ENCODE data around the gene MAD1L1.

Gene MAD1L1

DNA sequence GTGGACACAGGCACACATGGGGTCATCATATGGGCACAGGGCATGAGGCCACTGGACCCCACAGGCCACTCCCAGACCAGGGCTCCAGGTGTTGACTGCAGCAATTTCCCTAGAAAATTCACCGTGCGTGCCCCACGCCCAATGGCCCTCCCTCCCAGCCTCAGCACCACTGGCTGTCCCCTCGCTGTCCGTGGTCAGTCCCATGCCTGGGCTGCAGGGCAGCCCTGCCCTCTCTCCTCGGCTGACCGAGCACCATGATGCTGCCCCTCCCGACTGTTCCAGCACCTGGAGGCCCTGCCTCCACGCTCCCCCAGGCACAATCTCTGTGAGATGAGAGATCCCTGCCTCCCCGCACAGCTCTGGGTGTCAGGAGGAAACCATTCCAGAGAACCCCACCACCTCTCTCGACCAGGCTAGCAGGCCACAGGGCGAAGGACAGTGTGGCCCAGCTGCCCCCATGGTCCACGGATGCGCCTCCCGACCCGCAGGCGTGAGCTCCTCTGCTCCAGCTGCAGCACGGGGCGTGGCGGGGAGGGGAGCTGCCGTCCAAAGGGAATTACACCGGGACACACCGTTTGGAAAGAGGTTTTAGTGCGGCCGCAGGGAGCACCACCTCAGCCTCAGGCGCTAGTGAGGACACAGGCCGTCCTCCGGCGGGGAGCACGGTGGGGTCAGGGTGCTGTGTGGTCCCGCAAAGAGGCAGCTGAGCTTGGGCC lies 21.8 kb upstream of the MAD1L1 start:
- H3K36me3 ChIP-seq (ENCODE audit: control insufficient read depth in 4 of 4, insufficient read depth in 4 of 4, low read length in 3 of 4): peaks cover 3 to 68% (median 11%) of the 10 kb centered on the region in 4 experiments
- ChIA-PET CTCF (interaction anchor here (1.1 to 1.3 kb wide), 2 partner anchors 13 to 16 kb away, joined by 3 read pairs; no protein-coding TSS in a partner anchor), POLR2A (no interaction called here)
- no peaks in the 10 kb centered on the region for H3K9me3 ChIP-seq (ENCODE audit: control extremely low read depth in 1 of 5, control insufficient read depth in 4 of 5, insufficient read depth in 2 of 5, low read depth in 1 of 5, low read length in 4 of 5)
- 97% methylated on average over 31 of the region's 31 CpGs for WGBS (ENCODE audit: insufficient coverage)
- no peaks in the 10 kb centered on the region for H3K27me3 ChIP-seq (replicated peaks in 2 of 5; ENCODE audit: control insufficient read depth in 4 of 5, insufficient read depth in 5 of 5, low read length in 4 of 5)
- no peak overlapping the region for H3K27ac ChIP-seq (ENCODE audit: insufficient read depth in 1 of 2, low read depth in 1 of 2, low read length in 2 of 2, poor library complexity in 1 of 2, severe bottlenecking in 2 of 2)
- H3K4me1 ChIP-seq (ENCODE audit: control extremely low read depth in 1 of 4, control insufficient read depth in 4 of 4, insufficient read depth in 4 of 4, low read length in 3 of 4): peaks cover 0 to 28% (median 18%) of the 10 kb centered on the region in 4 experiments
- no peak for DNase-seq
- no peak overlapping the region for H3K4me3 ChIP-seq (ENCODE audit: control insufficient read depth in 1 of 7, extremely low read depth in 1 of 7, insufficient read depth in 4 of 7, low read depth in 2 of 7, low read length in 6 of 7)

DNA sequence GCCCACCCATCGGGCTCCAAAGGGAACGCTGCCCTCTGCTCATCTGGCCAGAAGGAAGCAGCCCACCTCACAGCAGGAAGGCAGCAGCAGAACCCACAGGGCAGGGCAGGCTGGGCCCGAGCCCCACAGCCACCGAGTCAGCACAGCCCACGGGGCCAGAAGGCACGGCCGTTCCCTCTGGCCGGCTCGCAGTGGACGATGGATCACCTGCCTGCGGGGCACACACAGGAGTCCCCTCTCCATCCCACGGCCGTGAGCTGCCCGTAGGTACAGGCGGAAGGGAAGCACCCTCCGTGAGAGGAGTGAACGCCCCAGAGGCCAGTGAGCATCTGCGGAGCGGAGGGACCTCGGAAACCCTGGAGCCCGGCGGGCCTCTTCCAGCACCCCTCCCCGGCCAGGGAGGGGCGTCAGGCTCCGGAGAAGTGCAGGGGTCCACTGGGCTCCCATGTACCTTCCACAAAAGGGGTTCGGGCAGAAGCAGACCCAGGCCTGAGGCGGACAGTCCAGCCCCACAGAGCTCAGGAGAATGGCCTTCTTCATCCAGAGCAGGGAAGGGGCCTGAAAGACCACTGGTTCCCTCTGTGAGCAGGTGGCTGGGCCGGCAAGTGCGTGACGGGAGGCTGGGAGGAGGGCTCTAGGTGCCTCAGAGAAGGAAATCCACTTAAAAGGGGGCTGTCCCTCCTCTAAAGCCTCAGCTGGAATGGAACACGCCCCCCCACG lies 20.9 kb upstream of the MAD1L1 start:
- CTCF ChIA-PET: interaction anchor here (1.3 kb wide), 1 partner anchor 12 kb away, joined by 3 read pairs; no protein-coding TSS in a partner anchor
- WGBS (ENCODE audit: insufficient coverage): 93% methylated on average over 32 of the region's 32 CpGs
- H3K9me3 ChIP-seq (ENCODE audit: control extremely low read depth in 1 of 5, control insufficient read depth in 4 of 5, insufficient read depth in 2 of 5, low read depth in 1 of 5, low read length in 4 of 5): no peaks in the 10 kb centered on the region
- POLR2A ChIA-PET: no interaction called here
- no peak overlapping the region for H3K4me3 ChIP-seq (ENCODE audit: control insufficient read depth in 1 of 7, extremely low read depth in 1 of 7, insufficient read depth in 4 of 7, low read depth in 2 of 7, low read length in 6 of 7)
- H3K36me3 ChIP-seq (ENCODE audit: control insufficient read depth in 4 of 4, insufficient read depth in 4 of 4, low read length in 3 of 4): peaks cover 3 to 63% (median 11%) of the 10 kb centered on the region in 4 experiments
- H3K27me3 ChIP-seq (replicated peaks in 2 of 5; ENCODE audit: control insufficient read depth in 4 of 5, insufficient read depth in 5 of 5, low read length in 4 of 5): no peaks in the 10 kb centered on the region
- H3K27ac ChIP-seq (ENCODE audit: insufficient read depth in 1 of 2, low read depth in 1 of 2, low read length in 2 of 2, poor library complexity in 1 of 2, severe bottlenecking in 2 of 2): no peak overlapping the region
- DNase-seq: no peak
- peaks cover 4 to 37% (median 27%) of the 10 kb centered on the region in 4 experiments for H3K4me1 ChIP-seq (ENCODE audit: control extremely low read depth in 1 of 4, control insufficient read depth in 4 of 4, insufficient read depth in 4 of 4, low read length in 3 of 4)

GRCh38 chr7:2253021-2253420 lies 20.3 kb upstream of the MAD1L1 start:
- no peaks in the 10 kb centered on the region for H3K27me3 ChIP-seq (replicated peaks in 2 of 5; ENCODE audit: control insufficient read depth in 4 of 5, insufficient read depth in 5 of 5, low read length in 4 of 5)
- no peaks in the 10 kb centered on the region for H3K9me3 ChIP-seq (ENCODE audit: control extremely low read depth in 1 of 5, control insufficient read depth in 4 of 5, insufficient read depth in 2 of 5, low read depth in 1 of 5, low read length in 4 of 5)
- H3K36me3 ChIP-seq (ENCODE audit: control insufficient read depth in 4 of 4, insufficient read depth in 4 of 4, low read length in 3 of 4): peaks cover 3 to 61% (median 11%) of the 10 kb centered on the region in 4 experiments
- H3K4me3 ChIP-seq (ENCODE audit: control insufficient read depth in 1 of 7, extremely low read depth in 1 of 7, insufficient read depth in 4 of 7, low read depth in 2 of 7, low read length in 6 of 7): no peak overlapping the region
- no peak for DNase-seq
- 94% methylated on average over 9 of the region's 9 CpGs for WGBS (ENCODE audit: insufficient coverage)
- peaks cover 5 to 44% (median 34%) of the 10 kb centered on the region in 4 experiments for H3K4me1 ChIP-seq (ENCODE audit: control extremely low read depth in 1 of 4, control insufficient read depth in 4 of 4, insufficient read depth in 4 of 4, low read length in 3 of 4)
- H3K27ac ChIP-seq (ENCODE audit: insufficient read depth in 1 of 2, low read depth in 1 of 2, low read length in 2 of 2, poor library complexity in 1 of 2, severe bottlenecking in 2 of 2): no peak overlapping the region
- ChIA-PET CTCF (no interaction called here), POLR2A (no interaction called here)

GRCh38 chr7:2251841-2252771 lies 19.4 kb upstream of the MAD1L1 start:
- Histone ChIP-seq H3K9me3 (ENCODE audit: control extremely low read depth in 1 of 5, control insufficient read depth in 4 of 5, insufficient read depth in 2 of 5, low read depth in 1 of 5, low read length in 4 of 5) (no peaks in the 10 kb centered on the region), H3K27me3 (replicated peaks in 2 of 5; ENCODE audit: control insufficient read depth in 4 of 5, insufficient read depth in 5 of 5, low read length in 4 of 5) (no peaks in the 10 kb centered on the region), H3K36me3 (ENCODE audit: control insufficient read depth in 4 of 4, insufficient read depth in 4 of 4, low read length in 3 of 4) (peaks cover 3 to 58% (median 9%) of the 10 kb centered on the region in 4 experiments), H3K4me1 (ENCODE audit: control extremely low read depth in 1 of 4, control insufficient read depth in 4 of 4, insufficient read depth in 4 of 4, low read length in 3 of 4) (peaks cover 5 to 53% (median 43%) of the 10 kb centered on the region in 4 experiments), H3K27ac (ENCODE audit: insufficient read depth in 1 of 2, low read depth in 1 of 2, low read length in 2 of 2, poor library complexity in 1 of 2, severe bottlenecking in 2 of 2) (no peak overlapping the region), H3K4me3 (ENCODE audit: control insufficient read depth in 1 of 7, extremely low read depth in 1 of 7, insufficient read depth in 4 of 7, low read depth in 2 of 7, low read length in 6 of 7) (no peak overlapping the region)
- WGBS (ENCODE audit: insufficient coverage): 91% methylated on average over 16 of the region's 24 CpGs
- peak in 2 of 3 donors; percentile 63 to 74 for DNase-seq
- ChIA-PET CTCF (interaction anchor here (1.4 kb wide), 1 partner anchor 9 kb away, joined by 3 read pairs; no protein-coding TSS in a partner anchor), POLR2A (no interaction called here)

- Histone ChIP-seq H3K4me1 (ENCODE audit: control extremely low read depth in 1 of 4, control insufficient read depth in 4 of 4, insufficient read depth in 4 of 4, low read length in 3 of 4) (peaks cover 5 to 60% (median 50%) of the 10 kb centered on the region in 4 experiments), H3K27ac (ENCODE audit: insufficient read depth in 1 of 2, low read depth in 1 of 2, low read length in 2 of 2, poor library complexity in 1 of 2, severe bottlenecking in 2 of 2) (no peak overlapping the region), H3K36me3 (ENCODE audit: control insufficient read depth in 4 of 4, insufficient read depth in 4 of 4, low read length in 3 of 4) (peaks cover 3 to 50% (median 6%) of the 10 kb centered on the region in 4 experiments), H3K4me3 (ENCODE audit: control insufficient read depth in 1 of 7, extremely low read depth in 1 of 7, insufficient read depth in 4 of 7, low read depth in 2 of 7, low read length in 6 of 7) (no peak overlapping the region), H3K9me3 (ENCODE audit: control extremely low read depth in 1 of 5, control insufficient read depth in 4 of 5, insufficient read depth in 2 of 5, low read depth in 1 of 5, low read length in 4 of 5) (no peaks in the 10 kb centered on the region), H3K27me3 (replicated peaks in 2 of 5; ENCODE audit: control insufficient read depth in 4 of 5, insufficient read depth in 5 of 5, low read length in 4 of 5) (no peaks in the 10 kb centered on the region)
- no peak for DNase-seq
- CTCF ChIA-PET: interaction anchor here (1.4 kb wide), 1 partner anchor 9 kb away, joined by 3 read pairs; no protein-coding TSS in a partner anchor
- POLR2A ChIA-PET: no interaction called here
- 89% methylated on average over 6 of the region's 10 CpGs for WGBS (ENCODE audit: insufficient coverage)
Observed at GRCh38 chr7:2251381-2251780, 18.6 kb upstream of the MAD1L1 start.

DNA sequence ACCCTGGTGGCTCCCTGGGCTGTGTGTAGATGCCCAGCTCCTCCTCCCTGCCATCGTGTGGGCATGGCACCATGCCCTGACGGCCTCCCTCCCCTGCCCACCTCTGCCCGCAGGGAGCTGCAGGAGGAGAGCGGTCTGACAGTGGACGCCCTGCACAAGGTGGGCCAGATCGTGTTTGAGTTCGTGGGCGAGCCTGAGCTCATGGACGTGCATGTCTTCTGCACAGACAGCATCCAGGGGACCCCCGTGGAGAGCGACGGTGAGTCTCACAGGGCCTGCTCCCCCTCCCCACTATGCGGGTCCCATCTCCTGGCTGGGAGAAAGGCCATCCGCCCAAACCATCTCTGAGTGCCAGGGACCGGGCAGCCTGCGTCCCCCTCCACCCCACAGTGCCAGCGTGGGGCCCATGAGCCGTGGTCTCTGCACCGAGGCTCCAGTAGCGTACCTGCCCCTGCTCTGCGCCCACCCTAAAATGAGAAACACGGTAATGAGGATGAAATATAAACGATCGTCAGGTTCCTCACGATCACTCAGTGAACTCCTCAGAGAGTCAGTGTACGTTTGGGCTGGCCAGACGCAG lies 17.1 kb upstream of the MAD1L1 start:
- POLR2A ChIA-PET: interaction anchor here (0.6 kb wide), 1 partner anchor 58 kb away, joined by 5 read pairs; no protein-coding TSS in a partner anchor
- 89% methylated on average over 23 of the region's 27 CpGs for WGBS (ENCODE audit: insufficient coverage)
- Histone ChIP-seq H3K27ac (ENCODE audit: insufficient read depth in 1 of 2, low read depth in 1 of 2, low read length in 2 of 2, poor library complexity in 1 of 2, severe bottlenecking in 2 of 2) (peak overlapping the region in 1 of 2 experiments; percentile 25), H3K36me3 (ENCODE audit: control insufficient read depth in 4 of 4, insufficient read depth in 4 of 4, low read length in 3 of 4) (peaks cover 3 to 42% (median 6%) of the 10 kb centered on the region in 4 experiments), H3K9me3 (ENCODE audit: control extremely low read depth in 1 of 5, control insufficient read depth in 4 of 5, insufficient read depth in 2 of 5, low read depth in 1 of 5, low read length in 4 of 5) (no peaks in the 10 kb centered on the region), H3K4me1 (ENCODE audit: control extremely low read depth in 1 of 4, control insufficient read depth in 4 of 4, insufficient read depth in 4 of 4, low read length in 3 of 4) (peaks cover 5 to 76% (median 63%) of the 10 kb centered on the region in 4 experiments), H3K27me3 (replicated peaks in 2 of 5; ENCODE audit: control insufficient read depth in 4 of 5, insufficient read depth in 5 of 5, low read length in 4 of 5) (no peaks in the 10 kb centered on the region), H3K4me3 (ENCODE audit: control insufficient read depth in 1 of 7, extremely low read depth in 1 of 7, insufficient read depth in 4 of 7, low read depth in 2 of 7, low read length in 6 of 7) (peak overlapping the region in 2 of 7 experiments; percentile 36)
- no peak for DNase-seq
- CTCF ChIA-PET: interaction anchor here (1.0 to 3.2 kb wide), 5 partner anchors 9 to 99 kb away, joined by 4 to 21 read pairs (median 10); no protein-coding TSS in a partner anchor

Measured in common myeloid progenitor, CD34-positive (primary cell).